ENCODE results near the gene ABCA13.

ABCA13 gene

DNA sequence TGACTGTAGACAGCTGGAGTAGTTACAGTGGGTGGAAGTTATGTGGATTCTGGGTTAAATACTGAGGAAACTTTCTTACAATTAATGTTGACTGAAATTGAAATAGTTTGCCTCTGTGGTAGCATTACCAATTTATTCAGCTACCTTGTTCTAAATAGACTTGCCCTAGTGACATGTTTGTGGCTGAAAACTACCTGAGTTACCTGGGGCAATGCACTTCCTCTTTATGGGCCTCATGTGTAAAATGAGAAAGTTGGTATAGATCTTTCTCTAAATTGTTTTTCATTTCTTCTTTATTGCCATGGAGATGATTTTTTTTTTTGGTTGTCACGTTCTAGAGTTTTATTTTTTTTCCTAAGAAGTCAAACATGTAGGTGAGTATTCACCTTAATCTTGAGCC, 500.4 kb downstream of the ABCA13 start:
- DNase-seq = no peak

- no peak for DNase-seq
Measured at GRCh38 chr7:48681006-48681405, 509.7 kb downstream of the ABCA13 start.

- no peak for DNase-seq
Measured at GRCh38 chr7:48691788-48692187, 520.5 kb downstream of the ABCA13 start.
